Measurements from ENCODE around the gene GLMP.
A peak's percentile ranks its signal among the peaks of the same experiment; 100 is the strongest.

Gene GLMP

GRCh38 chr1:156286061-156286460 is 9.4 kb downstream of the GLMP start:
- no peak for DNase-seq

- no peak for DNase-seq
These were observed 10.0 kb downstream of the GLMP start for GRCh38 chr1:156285437-156285836.

- DNase-seq = peak; percentile 29 to 67 (median 62)
These were observed 10.7 kb downstream of the GLMP start for GRCh38 chr1:156284757-156285156.

GRCh38 chr1:156284112-156284511 is 11.4 kb downstream of the GLMP start, which contains the start of gene TMEM79:
Gene TMEM79 (plus strand): TSS chr1:156284325. CDS start chr1:156285227, 902 bp downstream.
- no peak for DNase-seq

GRCh38 chr1:156283521-156283920 is 12.0 kb downstream of the GLMP start:
- peak in 3 of 4 experiments; percentile 48 to 53 (median 51) for DNase-seq

- DNase-seq = peak; percentile 98 to 100 (median 98)
These were observed 12.8 kb downstream of the GLMP start, which contains the start of gene SMG5 for GRCh38 chr1:156282479-156283222. Gene SMG5 (minus strand): TSS chr1:156282825. CDS start chr1:156282680, 145 bp downstream.

- peak; percentile 65 to 88 (median 82) for DNase-seq
These were observed 13.6 kb downstream of the GLMP start for GRCh38 chr1:156281693-156282478.

- DNase-seq = peak; percentile 74 to 85 (median 80)
These were observed 14.2 kb downstream of the GLMP start for GRCh38 chr1:156281281-156281680.

- no peak for DNase-seq
These were observed 15.6 kb downstream of the GLMP start for GRCh38 chr1:156279837-156280236.

- peak in 3 of 4 experiments; percentile 31 to 63 (median 42) for DNase-seq
These were observed 18.5 kb downstream of the GLMP start for GRCh38 chr1:156276966-156277381.

GRCh38 chr1:156276532-156276931 is 18.9 kb downstream of the GLMP start:
- DNase-seq = peak in 3 of 4 experiments; percentile 17 to 79 (median 43)

- no peak for DNase-seq
These were observed 25.2 kb downstream of the GLMP start for GRCh38 chr1:156270314-156270713.

GRCh38 chr1:156268336-156268735 is 27.1 kb downstream of the GLMP start:
- no peak for DNase-seq

- no peak for DNase-seq
These were observed 29.4 kb downstream of the GLMP start for GRCh38 chr1:156266051-156266450.

- DNase-seq = no peak
These were observed 32.2 kb downstream of the GLMP start for GRCh38 chr1:156263288-156263655.

- DNase-seq = no peak
These were observed 32.8 kb downstream of the GLMP start for GRCh38 chr1:156262461-156263287.

GRCh38 chr1:156260896-156261295 is 34.6 kb downstream of the GLMP start:
- DNase-seq = no peak

- DNase-seq = peak in 1 of 4 experiments; percentile 12
These were observed 35.7 kb downstream of the GLMP start for GRCh38 chr1:156259805-156260204.

- DNase-seq = no peak
These were observed 36.6 kb downstream of the GLMP start for GRCh38 chr1:156258859-156259258.

- DNase-seq = no peak
These were observed 37.8 kb downstream of the GLMP start for GRCh38 chr1:156257711-156258110.

- no peak for DNase-seq
These were observed 41.8 kb downstream of the GLMP start for GRCh38 chr1:156253634-156254033.

GRCh38 chr1:156251527-156251926 is 44.0 kb downstream of the GLMP start:
- no peak for DNase-seq

GRCh38 chr1:156249593-156249992 is 45.9 kb downstream of the GLMP start:
- no peak for DNase-seq

All from suppressor macrophage (primary cell).